Measurements from ENCODE around the gene CHDH.

The CHDH gene

DNA sequence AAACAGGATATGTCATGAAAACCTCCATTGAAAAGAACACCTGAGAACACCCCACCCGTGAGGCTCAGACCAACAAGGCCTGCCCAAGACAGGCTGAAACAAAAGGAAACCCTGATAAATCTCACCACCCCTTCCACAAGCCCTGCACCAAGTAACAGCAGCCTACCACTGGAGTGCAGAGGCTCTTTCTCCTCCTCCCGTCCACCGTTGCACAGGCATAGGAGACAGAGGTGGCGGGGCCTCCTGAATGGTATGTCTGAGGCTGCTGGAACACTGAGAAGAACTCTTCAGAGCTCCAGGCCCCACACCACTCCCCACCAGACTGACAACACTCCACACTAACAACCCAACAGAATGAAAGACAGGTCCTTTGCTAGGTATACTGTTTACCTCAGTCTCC, 21.4 kb downstream of the CHDH start:
- DNase-seq (ENCODE audit: low read depth, low spot score) = no peak

- peak; percentile 41 for DNase-seq (ENCODE audit: low read depth, low spot score)
These were observed 22.1 kb downstream of the CHDH start for GRCh38 chr3:53823956-53824657.

DNA sequence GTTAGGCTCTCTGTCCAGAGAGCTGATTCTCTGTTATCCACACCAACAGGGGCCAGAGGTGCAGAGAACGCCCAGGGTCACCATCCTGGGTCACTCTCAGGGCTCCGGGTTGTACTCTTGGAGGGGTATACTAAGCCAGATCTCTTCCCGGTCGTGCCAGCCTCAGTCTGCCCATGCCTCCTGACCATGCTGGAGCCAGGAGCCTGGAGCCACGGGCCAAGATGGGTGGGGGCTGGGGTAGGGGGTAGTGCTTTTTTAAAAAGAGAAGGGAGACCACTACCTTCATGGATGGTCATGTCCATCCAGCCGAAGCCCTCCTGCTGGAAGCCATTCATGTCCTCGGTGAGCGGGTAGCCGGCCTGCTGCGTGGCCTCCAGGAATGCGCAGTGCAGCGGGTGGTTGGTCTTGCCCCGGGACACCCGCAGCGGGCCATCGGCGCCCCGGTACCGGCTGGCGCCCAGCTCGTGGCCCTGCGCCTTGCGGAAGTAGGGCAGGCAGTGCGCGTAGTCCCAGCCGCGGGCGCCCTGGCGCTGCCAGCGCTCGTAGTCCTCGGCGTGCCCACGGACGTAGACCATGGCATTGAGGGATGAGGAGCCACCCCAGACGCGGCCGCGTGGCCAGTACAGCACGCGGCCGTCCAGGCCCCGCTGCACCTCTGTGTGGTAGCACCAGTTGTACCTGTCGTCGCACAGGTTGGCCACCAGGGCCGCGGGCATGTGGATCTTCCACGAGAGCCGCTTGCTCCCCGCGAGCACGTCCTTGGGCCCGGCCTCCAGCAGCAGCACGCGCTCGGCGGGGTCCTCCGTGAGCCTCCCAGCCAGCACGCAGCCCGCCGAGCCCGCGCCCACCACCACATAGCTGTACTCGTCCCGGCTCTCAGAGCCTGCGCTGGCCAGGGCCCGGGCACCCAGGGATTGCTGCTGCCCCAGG, 22.9 kb downstream of the CHDH start:
- DNase-seq (ENCODE audit: low read depth, low spot score) = no peak

DNA sequence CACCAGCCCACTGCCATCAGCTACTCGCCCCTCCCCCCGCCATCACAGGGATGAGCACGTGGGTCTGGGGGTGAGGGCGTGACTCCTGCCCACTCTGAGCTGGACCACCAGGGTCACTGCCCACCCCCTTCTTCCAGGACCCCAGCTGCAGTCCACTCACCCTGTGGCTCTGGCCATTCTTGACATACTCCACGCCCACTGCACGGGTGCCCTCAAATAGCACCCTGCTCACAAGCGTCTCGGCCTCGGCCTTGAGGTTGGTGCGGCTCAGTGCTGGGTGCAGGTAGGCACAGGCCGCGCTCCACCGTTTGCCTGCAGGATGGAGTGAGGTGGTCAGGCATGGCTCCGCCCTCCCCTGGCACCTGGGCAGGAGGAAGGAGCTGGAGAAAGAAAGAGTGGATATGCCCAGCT, 23.9 kb downstream of the CHDH start:
- no peak for DNase-seq (ENCODE audit: low read depth, low spot score)

GRCh38 chr3:53821631-53822121, 24.5 kb downstream of the CHDH start:
- no peak for DNase-seq (ENCODE audit: low read depth, low spot score)

DNA sequence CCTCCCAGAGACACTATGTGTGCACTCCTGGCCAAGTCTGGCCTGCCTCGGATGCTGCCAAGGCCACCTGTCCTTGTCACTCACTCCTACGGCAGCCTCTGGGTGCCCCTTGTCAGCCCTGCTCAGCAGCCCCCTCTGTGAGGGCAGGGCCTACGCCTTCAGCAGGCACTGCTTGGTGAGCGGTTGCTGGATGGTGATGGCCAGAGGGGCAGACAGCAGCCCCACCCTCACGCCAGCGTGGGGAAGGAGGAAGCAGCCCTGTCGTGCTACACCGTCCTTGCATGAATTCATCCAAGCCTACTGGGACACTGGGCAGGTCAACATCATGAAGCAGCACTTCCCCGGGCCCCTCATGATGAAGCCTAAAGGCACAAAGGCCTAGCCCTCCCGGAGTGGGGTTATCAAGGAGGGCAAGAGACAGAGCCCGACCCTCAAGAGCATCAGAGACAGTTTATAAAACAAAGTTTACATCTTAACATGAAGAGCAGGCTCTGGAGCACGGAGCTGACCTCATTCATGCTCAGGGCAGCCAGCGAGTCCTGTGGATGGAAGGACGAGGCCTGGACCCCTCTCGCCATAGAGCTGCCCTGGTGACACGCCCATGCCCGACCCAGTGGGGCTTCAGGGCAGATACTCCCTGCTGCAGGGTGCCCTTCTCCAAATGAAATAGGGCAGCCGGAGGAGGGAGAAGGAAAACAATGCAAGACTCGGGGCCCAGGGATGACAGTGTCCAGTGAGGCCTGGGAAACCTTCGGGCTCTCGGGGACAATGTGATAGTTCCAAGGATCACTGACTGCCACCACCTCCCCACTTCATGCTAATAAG, 25.3 kb downstream of the CHDH start:
- DNase-seq (ENCODE audit: low read depth, low spot score) = no peak

DNA sequence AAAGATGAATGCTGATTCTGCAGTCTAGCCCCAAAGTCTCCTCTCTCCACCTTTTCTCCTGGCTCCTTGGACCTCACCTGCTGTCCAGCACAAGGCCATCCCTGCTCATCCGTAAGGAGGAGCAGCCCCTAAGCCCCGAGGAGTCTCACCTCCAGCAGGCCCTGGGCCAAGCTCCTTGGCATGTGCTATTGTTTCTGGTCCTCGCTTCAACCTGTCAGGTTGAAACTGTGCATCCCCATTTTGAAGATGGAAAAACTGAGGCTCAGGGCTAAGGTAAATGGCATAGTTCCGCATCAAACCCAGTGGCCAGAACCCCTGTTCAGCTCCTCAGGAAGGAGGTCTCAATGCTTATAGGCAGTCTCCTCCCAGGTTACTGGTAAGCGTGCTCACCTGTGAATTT, 26.1 kb downstream of the CHDH start:
- no peak for DNase-seq (ENCODE audit: low read depth, low spot score)

DNA sequence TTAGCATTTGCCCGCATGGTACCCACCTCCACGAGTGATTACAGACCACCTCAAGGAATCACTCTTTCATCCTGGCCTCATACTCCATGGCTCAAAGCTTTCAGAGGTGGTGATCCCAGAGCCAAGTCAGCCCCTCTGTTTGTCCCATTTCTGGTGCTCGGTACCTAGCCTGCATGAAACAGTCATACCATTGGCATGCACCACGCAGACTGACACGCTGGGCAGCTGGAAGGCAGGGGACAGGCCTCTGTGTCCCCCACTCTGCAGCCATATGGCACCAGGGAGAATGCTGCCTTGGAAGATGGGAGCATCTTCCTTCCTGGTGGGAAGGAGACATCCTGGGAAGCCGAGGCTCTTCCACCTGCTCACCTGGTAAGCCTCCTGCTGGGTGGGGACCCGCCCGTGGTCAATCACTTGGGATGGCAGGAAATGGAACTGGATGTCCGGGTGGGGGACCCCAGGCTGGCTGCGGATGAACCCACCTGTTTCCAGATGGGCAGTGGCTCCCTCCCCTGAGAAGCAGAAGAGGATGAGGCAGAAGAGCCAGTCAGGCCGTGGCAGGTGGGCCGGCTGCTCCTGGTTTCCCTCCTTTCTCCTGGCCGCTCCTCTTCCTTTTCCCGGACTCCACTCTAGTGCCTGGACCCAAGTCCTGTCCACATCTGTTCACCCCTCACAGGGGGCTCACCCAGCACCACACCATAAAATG, 26.9 kb downstream of the CHDH start:
- DNase-seq (ENCODE audit: low read depth, low spot score) = no peak

GRCh38 chr3:53818221-53819162, 27.7 kb downstream of the CHDH start:
- no peak for DNase-seq (ENCODE audit: low read depth, low spot score)

DNA sequence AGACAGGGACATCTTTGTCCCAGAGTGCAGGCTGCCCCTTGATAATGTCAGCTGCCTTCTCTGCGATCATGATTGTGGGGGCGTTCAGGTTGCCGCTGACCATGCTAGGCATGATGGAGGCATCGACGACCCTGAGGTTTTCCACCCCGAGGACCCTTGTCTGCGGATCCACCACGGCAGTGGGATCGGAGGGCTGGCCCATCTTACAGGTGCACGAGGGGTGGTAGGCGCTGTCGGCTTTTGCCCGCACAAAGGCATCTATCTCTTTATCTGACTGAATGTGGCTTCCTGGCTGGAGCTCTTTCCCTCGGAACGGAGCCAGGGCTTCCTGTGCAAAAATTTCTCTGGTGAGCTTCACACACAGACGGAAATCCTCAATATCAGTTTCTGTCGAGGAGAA, 28.4 kb downstream of the CHDH start:
- DNase-seq (ENCODE audit: low read depth, low spot score) = no peak

GRCh38 chr3:53817211-53817610, 29.0 kb downstream of the CHDH start:
- DNase-seq (ENCODE audit: low read depth, low spot score) = no peak

DNA sequence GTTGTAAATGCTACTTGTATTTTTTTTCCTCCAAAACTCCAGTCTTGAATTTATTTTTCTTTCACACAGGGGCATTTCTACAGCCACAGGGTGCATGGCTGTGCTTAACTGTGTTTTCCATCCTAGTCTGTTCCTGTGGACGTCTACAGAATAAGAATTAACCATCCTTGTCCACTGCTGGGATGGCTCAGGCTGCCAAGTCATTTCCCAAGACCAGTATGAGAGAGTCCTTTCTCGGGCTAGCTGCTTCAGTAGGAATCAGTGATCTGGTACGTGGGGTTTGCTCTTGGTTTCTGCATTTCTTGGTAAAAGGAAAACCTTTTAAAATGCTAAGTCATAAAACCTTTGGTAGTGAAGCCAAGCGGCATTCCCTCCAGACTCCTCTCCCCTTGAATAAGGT, 29.8 kb downstream of the CHDH start:
- no peak for DNase-seq (ENCODE audit: low read depth, low spot score)

GRCh38 chr3:53815651-53816050, 30.6 kb downstream of the CHDH start:
- no peak for DNase-seq (ENCODE audit: low read depth, low spot score)

DNA sequence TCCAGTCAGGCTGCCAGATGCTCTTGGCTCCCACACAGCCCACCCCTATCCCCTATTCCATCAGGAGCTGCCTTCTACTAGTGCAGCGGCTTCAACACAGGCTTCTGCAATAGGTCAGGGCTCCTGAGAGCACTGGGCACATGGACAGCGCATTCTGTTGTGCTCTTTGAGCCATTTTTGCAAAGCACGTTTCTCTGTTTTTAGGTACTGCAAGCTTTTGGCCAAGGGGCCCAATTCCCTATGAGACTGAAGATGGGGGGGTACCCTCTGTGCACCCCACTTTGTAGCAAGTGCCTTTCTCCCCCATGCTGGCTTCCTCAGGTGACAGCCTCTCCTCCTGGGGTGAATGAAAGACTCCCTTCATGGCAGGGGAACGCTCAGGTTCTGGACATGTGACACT, 31.2 kb downstream of the CHDH start:
- DNase-seq (ENCODE audit: low read depth, low spot score) = no peak

- DNase-seq (ENCODE audit: low read depth, low spot score) = no peak
These were observed 32.3 kb downstream of the CHDH start for GRCh38 chr3:53813876-53814275.

GRCh38 chr3:53813229-53813628, 33.0 kb downstream of the CHDH start:
- DNase-seq (ENCODE audit: low read depth, low spot score) = no peak

- DNase-seq (ENCODE audit: low read depth, low spot score) = no peak
These were observed 33.8 kb downstream of the CHDH start for GRCh38 chr3:53812434-53812833.

DNA sequence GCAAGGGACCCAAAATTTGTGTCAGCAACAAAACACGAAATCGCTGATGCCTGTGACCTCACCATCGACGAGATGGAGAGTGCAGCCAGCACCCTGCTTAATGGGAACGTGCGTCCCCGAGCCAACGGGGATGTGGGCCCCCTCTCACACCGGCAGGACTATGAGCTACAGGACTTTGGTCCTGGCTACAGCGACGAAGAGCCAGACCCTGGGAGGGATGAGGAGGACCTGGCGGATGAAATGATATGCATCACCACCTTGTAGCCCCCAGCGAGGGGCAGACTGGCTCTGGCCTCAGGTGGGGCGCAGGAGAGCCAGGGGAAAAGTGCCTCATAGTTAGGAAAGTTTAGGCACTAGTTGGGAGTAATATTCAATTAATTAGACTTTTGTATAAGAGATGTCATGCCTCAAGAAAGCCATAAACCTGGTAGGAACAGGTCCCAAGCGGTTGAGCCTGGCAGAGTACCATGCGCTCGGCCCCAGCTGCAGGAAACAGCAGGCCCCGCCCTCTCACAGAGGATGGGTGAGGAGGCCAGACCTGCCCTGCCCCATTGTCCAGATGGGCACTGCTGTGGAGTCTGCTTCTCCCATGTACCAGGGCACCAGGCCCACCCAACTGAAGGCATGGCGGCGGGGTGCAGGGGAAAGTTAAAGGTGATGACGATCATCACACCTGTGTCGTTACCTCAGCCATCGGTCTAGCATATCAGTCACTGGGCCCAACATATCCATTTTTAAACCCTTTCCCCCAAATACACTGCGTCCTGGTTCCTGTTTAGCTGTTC, 34.9 kb downstream of the CHDH start:
- DNase-seq (ENCODE audit: low read depth, low spot score) = no peak

- no peak for DNase-seq (ENCODE audit: low read depth, low spot score)
These were observed 36.3 kb downstream of the CHDH start for GRCh38 chr3:53809764-53810400.

Data from ELF-1 (cell line).